ENCODE measurements around the gene TNFSF13. TPM values are rescaled to one million over a fixed set of nuclear protein-coding genes. Genes with fewer than 3 reads are reported as not detected.

Gene TNFSF13
- total and polyA plus RNA-seq, 2 of the 4 experiments (the other 2 are of a cell fraction) = 1.3 TPM; not detected in 1

DNA sequence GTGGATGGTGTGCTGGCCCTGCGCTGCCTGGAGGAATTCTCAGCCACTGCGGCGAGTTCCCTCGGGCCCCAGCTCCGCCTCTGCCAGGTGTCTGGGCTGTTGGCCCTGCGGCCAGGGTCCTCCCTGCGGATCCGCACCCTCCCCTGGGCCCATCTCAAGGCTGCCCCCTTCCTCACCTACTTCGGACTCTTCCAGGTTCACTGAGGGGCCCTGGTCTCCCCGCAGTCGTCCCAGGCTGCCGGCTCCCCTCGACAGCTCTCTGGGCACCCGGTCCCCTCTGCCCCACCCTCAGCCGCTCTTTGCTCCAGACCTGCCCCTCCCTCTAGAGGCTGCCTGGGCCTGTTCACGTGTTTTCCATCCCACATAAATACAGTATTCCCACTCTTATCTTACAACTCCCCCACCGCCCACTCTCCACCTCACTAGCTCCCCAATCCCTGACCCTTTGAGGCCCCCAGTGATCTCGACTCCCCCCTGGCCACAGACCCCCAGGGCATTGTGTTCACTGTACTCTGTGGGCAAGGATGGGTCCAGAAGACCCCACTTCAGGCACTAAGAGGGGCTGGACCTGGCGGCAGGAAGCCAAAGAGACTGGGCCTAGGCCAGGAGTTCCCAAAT is 1.3 kb upstream of the TNFSF13 start:
- Histone ChIP-seq H2BK5ac (ENCODE audit: low read depth, low read length, poor library complexity, severe bottlenecking) (no peak overlapping the region), H3K4me1 (ENCODE audit: control insufficient read depth, insufficient read depth, low read length) (peaks cover 6% of the 10 kb centered on the region; the same call in 1 of the 2 replicates), H2AK9ac (replicated peaks; ENCODE audit: low read depth, low read length, poor library complexity) (peak overlapping the region; percentile 33), H3K79me1 (ENCODE audit: low read depth in 1 of 2, low read length in 2 of 2) (peaks cover 0 to 5% of the 10 kb centered on the region in 2 experiments; a peak in 2 of 4 replicates), H3K4ac (ENCODE audit: low read depth, low read length) (no peak overlapping the region), H3K4me2 (ENCODE audit: low read depth, low read length) (no peak overlapping the region), H3K23ac (ENCODE audit: low read depth, low read length) (no peak overlapping the region), H3K14ac (replicated peaks; ENCODE audit: low read depth, low read length) (no peak overlapping the region), H2AK5ac (ENCODE audit: low read depth, low read length) (no peak overlapping the region), H2BK20ac (ENCODE audit: low read depth, low read length) (no peak overlapping the region), H2BK15ac (ENCODE audit: low read depth, low read length) (no peak overlapping the region), H2BK120ac (ENCODE audit: low read depth, low read length) (no peak overlapping the region), H3K9me3 (ENCODE audit: control insufficient read depth, insufficient read depth, low read length) (no peaks in the 10 kb centered on the region), H3K56ac (ENCODE audit: extremely low read depth, insufficient read depth, low read length) (no peak overlapping the region), H3K9ac (ENCODE audit: low read depth, low read length) (no peak overlapping the region), H4K5ac (ENCODE audit: low read depth, low read length) (no peak overlapping the region), H4K20me1 (ENCODE audit: insufficient read depth, low read length) (no peaks in the 10 kb centered on the region), H3K36me3 (ENCODE audit: control insufficient read depth, insufficient read depth, low read length) (no peaks in the 10 kb centered on the region), H4K8ac (ENCODE audit: low read depth in 2 of 2, low read length in 2 of 2) (no peak overlapping the region), H3K9me1 (ENCODE audit: insufficient read depth, low read length) (no peaks in the 10 kb centered on the region), H3K27ac (ENCODE audit: insufficient read depth, low read length) (no peak overlapping the region), H3K18ac (ENCODE audit: low read depth, low read length) (no peak overlapping the region), H3K27me3 (ENCODE audit: control insufficient read depth, insufficient read depth, low read length) (no peaks in the 10 kb centered on the region), H4K91ac (ENCODE audit: insufficient read depth, low read depth, low read length) (no peak overlapping the region), H3K4me3 (ENCODE audit: insufficient read depth, low read depth, low read length) (no peak overlapping the region), H2AFZ (replicated peaks; ENCODE audit: low read length, poor library complexity) (peak overlapping the region; percentile 64)
- POLR2A ChIA-PET (ENCODE audit: unreplicated experiment) = interaction anchor here (0.6 kb wide), 1 partner anchor 92 kb away, joined by 19 read pairs; no protein-coding TSS in a partner anchor
- DNase-seq (no peak), ATAC-seq (ENCODE audit: low read depth) (no peak)
- dilution Hi-C loops (cut with HindIII; ENCODE audit: low sequenced_read_pairs, unreplicated experiment) = no loop called here
- no TSS peak for BruUV-seq (replicated peaks)
- in situ Hi-C loops (cut with MboI; ENCODE audit: low sequenced_read_pairs) = loop anchor here (10.0 kb wide), 1 partner anchor 202 kb away; the partner anchor contains the start of genes KCTD11 and TMEM95
- TF ChIP-seq BHLHE40 (IDR thresholded peaks at IDR 0.05; ENCODE audit: low read depth, low read length) = no peak
- no peak for TF ChIP-seq POLR2A (IDR thresholded peaks at IDR 0.05; ENCODE audit: low read depth, low read length)
- no peak for TF ChIP-seq FOS (IDR thresholded peaks at IDR 0.05; ENCODE audit: low read depth, low read length)
- TF ChIP-seq CHD1 (IDR thresholded peaks at IDR 0.05; ENCODE audit: low read depth, low read length) = no peak
- no peak for TF ChIP-seq MAFK (IDR thresholded peaks at IDR 0.05; ENCODE audit: low read depth, low read length)
- no peak for TF ChIP-seq CEBPB (IDR thresholded peaks at IDR 0.05; ENCODE audit: low read depth, low read length)
- TF ChIP-seq, protein P1, sequence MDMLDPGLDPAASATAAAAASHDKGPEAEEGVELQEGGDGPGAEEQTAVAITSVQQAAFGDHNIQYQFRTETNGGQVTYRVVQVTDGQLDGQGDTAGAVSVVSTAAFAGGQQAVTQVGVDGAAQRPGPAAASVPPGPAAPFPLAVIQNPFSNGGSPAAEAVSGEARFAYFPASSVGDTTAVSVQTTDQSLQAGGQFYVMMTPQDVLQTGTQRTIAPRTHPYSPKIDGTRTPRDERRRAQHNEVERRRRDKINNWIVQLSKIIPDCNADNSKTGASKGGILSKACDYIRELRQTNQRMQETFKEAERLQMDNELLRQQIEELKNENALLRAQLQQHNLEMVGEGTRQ (IDR thresholded peaks at IDR 0.05; ENCODE audit: low read depth, low read length) = no peak
- TF ChIP-seq, protein P2, sequence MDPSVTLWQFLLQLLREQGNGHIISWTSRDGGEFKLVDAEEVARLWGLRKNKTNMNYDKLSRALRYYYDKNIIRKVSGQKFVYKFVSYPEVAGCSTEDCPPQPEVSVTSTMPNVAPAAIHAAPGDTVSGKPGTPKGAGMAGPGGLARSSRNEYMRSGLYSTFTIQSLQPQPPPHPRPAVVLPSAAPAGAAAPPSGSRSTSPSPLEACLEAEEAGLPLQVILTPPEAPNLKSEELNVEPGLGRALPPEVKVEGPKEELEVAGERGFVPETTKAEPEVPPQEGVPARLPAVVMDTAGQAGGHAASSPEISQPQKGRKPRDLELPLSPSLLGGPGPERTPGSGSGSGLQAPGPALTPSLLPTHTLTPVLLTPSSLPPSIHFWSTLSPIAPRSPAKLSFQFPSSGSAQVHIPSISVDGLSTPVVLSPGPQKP (IDR thresholded peaks at IDR 0.05; ENCODE audit: borderline replicate concordance, low read depth, low read length) = no peak
- TF ChIP-seq, protein P3, sequence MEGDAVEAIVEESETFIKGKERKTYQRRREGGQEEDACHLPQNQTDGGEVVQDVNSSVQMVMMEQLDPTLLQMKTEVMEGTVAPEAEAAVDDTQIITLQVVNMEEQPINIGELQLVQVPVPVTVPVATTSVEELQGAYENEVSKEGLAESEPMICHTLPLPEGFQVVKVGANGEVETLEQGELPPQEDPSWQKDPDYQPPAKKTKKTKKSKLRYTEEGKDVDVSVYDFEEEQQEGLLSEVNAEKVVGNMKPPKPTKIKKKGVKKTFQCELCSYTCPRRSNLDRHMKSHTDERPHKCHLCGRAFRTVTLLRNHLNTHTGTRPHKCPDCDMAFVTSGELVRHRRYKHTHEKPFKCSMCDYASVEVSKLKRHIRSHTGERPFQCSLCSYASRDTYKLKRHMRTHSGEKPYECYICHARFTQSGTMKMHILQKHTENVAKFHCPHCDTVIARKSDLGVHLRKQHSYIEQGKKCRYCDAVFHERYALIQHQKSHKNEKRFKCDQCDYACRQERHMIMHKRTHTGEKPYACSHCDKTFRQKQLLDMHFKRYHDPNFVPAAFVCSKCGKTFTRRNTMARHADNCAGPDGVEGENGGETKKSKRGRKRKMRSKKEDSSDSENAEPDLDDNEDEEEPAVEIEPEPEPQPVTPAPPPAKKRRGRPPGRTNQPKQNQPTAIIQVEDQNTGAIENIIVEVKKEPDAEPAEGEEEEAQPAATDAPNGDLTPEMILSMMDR (conservative IDR thresholded peaks at IDR 0.05; ENCODE audit: low read depth, low read length) = no peak
- TF ChIP-seq MXI1 (IDR thresholded peaks at IDR 0.05; ENCODE audit: borderline replicate concordance, low read depth, low read length) = no peak
- TF ChIP-seq NFE2L2 (IDR thresholded peaks at IDR 0.05; ENCODE audit: low read depth, low read length) = no peak
- CTCF ChIA-PET = no interaction called here
- 74% methylated on average over 8 of the region's 19 CpGs; no CpG with 5 or more reads in 1 of the 2 experiments for WGBS, 2 experiments (ENCODE audit: extremely low coverage in 2 of 2, insufficient read length in 1 of 2)
- intact Hi-C loops (cut with micrococcal nuclease) = no loop called here

All from IMR-90 (cell line).